Measurements from ENCODE around the gene FAM237B. TPM values are rescaled to one million over a fixed set of nuclear protein-coding genes. Genes with fewer than 3 reads are reported as not detected.

Gene FAM237B
- total RNA-seq, 2 experiments from 2014 or later = not detected

GRCh38 chr7:90269163-90269562, 51.9 kb downstream of the FAM237B start:
- DNase-seq (no peak), ATAC-seq (ENCODE audit: poor library complexity) (no peak)
- H3K36me3 ChIP-seq (ENCODE audit: insufficient read depth, low read length) = no peaks in the 10 kb centered on the region
- no peak overlapping the region for H3K27ac ChIP-seq (ENCODE audit: low read depth in 1 of 2, low read length in 2 of 2)
- H3K4me3 Mint-ChIP-seq = no peak overlapping the region
- H3K9me3 Mint-ChIP-seq = no peaks in the 10 kb centered on the region
- no peak overlapping the region for H3K4me3 ChIP-seq (ENCODE audit: low read length)
- no peaks in the 10 kb centered on the region for H3K4me1 ChIP-seq (ENCODE audit: insufficient read depth, low read length)
- no peak for TF ChIP-seq CTCF (IDR thresholded peaks at IDR 0.05)
- H3K27me3 Mint-ChIP-seq = peaks cover 23% of the 10 kb centered on the region
- no peaks in the 10 kb centered on the region for H3K36me3 Mint-ChIP-seq (ENCODE audit: low read depth)
- H3K4me1 Mint-ChIP-seq (ENCODE audit: low read depth) = no peaks in the 10 kb centered on the region
- CTCF ChIA-PET = no interaction called here
- H3K27ac Mint-ChIP-seq = no peak overlapping the region
- intact Hi-C loops (cut with DNase I, micrococcal nuclease) = no loop called here
- peaks cover 0 to 8% of the 10 kb centered on the region in 2 experiments for H3K27me3 ChIP-seq (ENCODE audit: control insufficient read depth in 1 of 2, insufficient read depth in 2 of 2, low read length in 2 of 2)
- POLR2A ChIA-PET = no interaction called here
- H3K9me3 ChIP-seq (ENCODE audit: control insufficient read depth in 1 of 2, insufficient read depth in 1 of 2, low read length in 2 of 2) = no peaks in the 10 kb centered on the region

- ATAC-seq (ENCODE audit: poor library complexity) (no peak), DNase-seq (no peak)
- Mint-ChIP-seq H3K36me3 (ENCODE audit: low read depth) (no peaks in the 10 kb centered on the region), H3K4me1 (ENCODE audit: low read depth) (no peaks in the 10 kb centered on the region), H3K27me3 (peaks cover 23% of the 10 kb centered on the region), H3K27ac (no peak overlapping the region), H3K9me3 (no peaks in the 10 kb centered on the region), H3K4me3 (no peak overlapping the region)
- Histone ChIP-seq H3K9me3 (ENCODE audit: control insufficient read depth in 1 of 2, insufficient read depth in 1 of 2, low read length in 2 of 2) (no peaks in the 10 kb centered on the region), H3K27ac (ENCODE audit: low read depth in 1 of 2, low read length in 2 of 2) (no peak overlapping the region), H3K4me1 (ENCODE audit: insufficient read depth, low read length) (no peaks in the 10 kb centered on the region), H3K27me3 (ENCODE audit: control insufficient read depth in 1 of 2, insufficient read depth in 2 of 2, low read length in 2 of 2) (peaks cover 0 to 8% of the 10 kb centered on the region in 2 experiments), H3K4me3 (ENCODE audit: low read length) (no peak overlapping the region), H3K36me3 (ENCODE audit: insufficient read depth, low read length) (no peaks in the 10 kb centered on the region)
- TF ChIP-seq CTCF (IDR thresholded peaks at IDR 0.05) = no peak
- POLR2A ChIA-PET = no interaction called here
- intact Hi-C loops (cut with DNase I, micrococcal nuclease) = no loop called here
- CTCF ChIA-PET = no interaction called here
Observed at GRCh38 chr7:90267263-90267858, 53.7 kb downstream of the FAM237B start.

GRCh38 chr7:90266808-90267207, 54.3 kb downstream of the FAM237B start:
- H3K36me3 ChIP-seq (ENCODE audit: insufficient read depth, low read length) = no peaks in the 10 kb centered on the region
- no peak overlapping the region for H3K27ac ChIP-seq (ENCODE audit: low read depth in 1 of 2, low read length in 2 of 2)
- H3K9me3 ChIP-seq (ENCODE audit: control insufficient read depth in 1 of 2, insufficient read depth in 1 of 2, low read length in 2 of 2) = no peaks in the 10 kb centered on the region
- ChIA-PET CTCF (no interaction called here), POLR2A (no interaction called here)
- ATAC-seq (ENCODE audit: poor library complexity) (no peak), DNase-seq (no peak)
- TF ChIP-seq CTCF (IDR thresholded peaks at IDR 0.05) = no peak
- no peaks in the 10 kb centered on the region for H3K36me3 Mint-ChIP-seq (ENCODE audit: low read depth)
- peaks cover 23% of the 10 kb centered on the region for H3K27me3 Mint-ChIP-seq
- intact Hi-C loops (cut with DNase I, micrococcal nuclease) = no loop called here
- H3K9me3 Mint-ChIP-seq = no peaks in the 10 kb centered on the region
- no peaks in the 10 kb centered on the region for H3K4me1 ChIP-seq (ENCODE audit: insufficient read depth, low read length)
- H3K4me3 ChIP-seq (ENCODE audit: low read length) = no peak overlapping the region
- peaks cover 0 to 8% of the 10 kb centered on the region in 2 experiments for H3K27me3 ChIP-seq (ENCODE audit: control insufficient read depth in 1 of 2, insufficient read depth in 2 of 2, low read length in 2 of 2)
- H3K4me1 Mint-ChIP-seq (ENCODE audit: low read depth) = no peaks in the 10 kb centered on the region
- no peak overlapping the region for H3K27ac Mint-ChIP-seq
- no peak overlapping the region for H3K4me3 Mint-ChIP-seq

Other genes with a start within 250 kb of the FAM237B start
- not detected for gene STEAP1, start 166.8 kb downstream of the FAM237B start, total RNA-seq
- not detected for gene STEAP2, start 109.6 kb downstream of the FAM237B start, total RNA-seq
- gene CFAP69, start 76.1 kb downstream of the FAM237B start, total RNA-seq = not detected
- 10 to 100 TPM; 11.8 to 13.7 TPM for gene GTPBP10, start 25.4 kb upstream of the FAM237B start, total RNA-seq
- 1 to 10 TPM; 1.1 to 1.4 TPM for gene CLDN12, start 82.2 kb upstream of the FAM237B start, total RNA-seq
- not detected for gene PTTG1IP2, start 148.3 kb upstream of the FAM237B start, total RNA-seq

Measured in CD4-positive, alpha-beta T cell (primary cell).